Measurements from ENCODE around the gene BCL3.
"Not testable (repeated sequence)": the region's sequence is repeated elsewhere in the genome, so short reads cannot be mapped to it uniquely, and the experiment has no call there.

BCL3 gene

GRCh38 chr19:44714597-44715169, 33.8 kb upstream of the BCL3 start:
- TF ChIP-seq ZNF274 (IDR thresholded peaks at IDR 0.05; ENCODE audit: low read depth, low read length): no peak
- H3K4me3 ChIP-seq (ENCODE audit: low read length): no peak overlapping the region

DNA sequence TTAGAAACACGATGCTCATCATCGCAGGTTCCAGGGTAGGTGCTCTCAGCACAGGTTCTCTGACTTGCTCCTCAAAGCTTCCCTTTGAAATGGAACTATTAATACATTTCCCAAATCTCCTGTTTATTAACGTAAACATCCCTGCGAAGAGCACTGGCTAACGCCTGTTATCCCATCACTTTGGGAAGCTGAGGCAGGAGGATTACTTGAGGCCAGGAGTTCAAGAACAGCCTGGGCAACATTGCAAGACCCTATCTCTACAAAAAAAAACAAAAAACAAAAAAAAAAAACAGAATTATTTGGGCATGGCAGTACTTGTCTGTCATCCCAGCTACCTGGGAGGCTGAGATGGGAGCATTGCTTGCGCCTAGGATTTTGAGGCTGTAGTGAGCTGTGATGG, 30.9 kb upstream of the BCL3 start:
- no peak overlapping the region for H3K4me3 ChIP-seq (ENCODE audit: low read length)

DNA sequence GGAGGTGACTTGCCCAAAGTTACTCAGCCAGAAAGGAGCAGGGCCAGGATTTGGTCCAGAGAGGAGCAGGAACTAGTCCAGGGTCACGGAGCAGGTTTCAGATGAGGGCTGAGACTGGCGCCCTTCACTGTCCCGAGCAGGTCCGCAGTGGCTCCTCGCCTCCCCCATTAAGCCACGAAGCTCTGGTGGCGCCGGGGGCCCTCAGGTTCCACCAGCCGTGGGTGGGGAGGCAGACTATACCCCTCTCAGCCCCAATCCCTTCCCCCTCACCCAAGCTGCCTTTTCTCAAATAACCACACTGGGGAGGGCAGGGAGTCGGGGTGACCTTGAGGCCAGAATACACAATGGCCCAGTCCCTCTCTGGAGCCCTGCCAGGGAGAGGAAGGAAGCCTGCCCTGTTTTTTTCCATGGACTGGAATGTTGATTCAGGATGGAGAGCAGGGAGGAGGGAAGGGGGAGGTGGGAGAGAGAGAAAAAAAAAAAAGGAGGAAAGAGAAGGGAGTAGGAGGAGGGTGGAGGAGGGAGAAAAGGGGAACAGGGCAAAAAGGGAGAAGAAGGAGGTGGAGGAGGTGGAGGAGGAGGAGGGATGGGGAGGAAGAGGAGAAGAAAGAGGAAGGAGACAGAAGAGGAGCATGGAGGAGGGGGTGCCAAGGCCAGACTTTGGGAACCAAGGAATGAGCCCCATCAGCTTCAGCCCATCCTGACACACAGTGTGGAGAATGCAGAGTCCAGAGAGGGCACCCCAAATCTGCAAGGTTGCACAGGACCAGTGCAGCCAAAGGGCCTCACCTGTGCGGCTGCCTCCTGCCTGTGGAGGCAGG, 29.9 kb upstream of the BCL3 start:
- TF ChIP-seq ZNF274 (IDR thresholded peaks at IDR 0.05; ENCODE audit: low read depth, low read length): no peak
- H3K4me3 ChIP-seq (ENCODE audit: low read length): no peak overlapping the region

More for the DNA sequence above, 30.9 kb upstream of the BCL3 start:
- TF ChIP-seq ZNF274 (IDR thresholded peaks at IDR 0.05; ENCODE audit: low read depth, low read length): no peak

GRCh38 chr19:44719262-44719701, 29.2 kb upstream of the BCL3 start:
- no peak for TF ChIP-seq ZNF274 (IDR thresholded peaks at IDR 0.05; ENCODE audit: low read depth, low read length)
- H3K4me3 ChIP-seq (ENCODE audit: low read length): no peak overlapping the region

DNA sequence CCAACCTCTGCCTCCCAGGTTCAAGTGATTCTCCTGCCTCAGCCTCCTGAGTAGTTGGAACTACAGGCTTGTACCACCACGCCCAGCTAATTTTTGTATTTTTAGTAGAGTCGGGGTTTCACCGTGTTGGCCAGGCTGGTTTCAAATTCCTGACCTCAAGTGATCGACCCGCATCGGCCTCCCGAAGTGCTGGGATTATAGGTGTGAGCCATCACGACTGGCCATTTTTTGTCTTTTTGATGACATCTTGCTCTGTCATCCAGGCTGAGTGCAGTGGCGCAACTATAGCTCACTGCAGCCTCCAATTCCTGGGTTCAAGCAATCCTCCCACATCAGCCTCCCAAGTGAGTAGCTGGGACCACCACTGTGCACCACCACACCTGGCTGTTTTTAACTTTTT, 28.1 kb upstream of the BCL3 start:
- not testable (repeated sequence) for H3K4me3 ChIP-seq (ENCODE audit: low read length)

GRCh38 chr19:44720945-44721344, 27.6 kb upstream of the BCL3 start:
- no peak for TF ChIP-seq ZNF274 (IDR thresholded peaks at IDR 0.05; ENCODE audit: low read depth, low read length)
- no peak overlapping the region for H3K4me3 ChIP-seq (ENCODE audit: low read length)

DNA sequence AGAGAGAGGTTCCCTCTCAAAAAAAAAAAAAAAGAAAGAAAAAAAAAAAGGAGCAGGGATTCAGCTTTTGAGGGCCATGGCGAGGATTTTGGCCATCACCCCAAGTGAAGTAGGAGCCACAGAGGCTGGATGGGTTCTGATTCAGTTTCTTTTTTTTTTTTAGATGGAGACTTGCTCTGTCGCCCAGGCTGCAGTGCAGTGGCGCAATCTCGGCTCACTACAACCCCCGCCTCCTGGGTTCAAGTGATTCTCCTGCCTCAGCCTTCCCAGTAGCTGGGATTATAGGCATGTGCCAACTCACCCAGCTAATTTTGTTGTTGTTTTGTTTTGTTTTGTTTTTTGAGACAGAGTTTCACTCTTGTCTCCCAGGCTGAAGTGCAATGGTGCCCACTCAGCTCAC, 27.1 kb upstream of the BCL3 start:
- not testable (repeated sequence) for H3K4me3 ChIP-seq (ENCODE audit: low read length)

GRCh38 chr19:44722131-44723121, 26.1 kb upstream of the BCL3 start:
- no peak for TF ChIP-seq ZNF274 (IDR thresholded peaks at IDR 0.05; ENCODE audit: low read depth, low read length)
- H3K4me3 ChIP-seq (ENCODE audit: low read length): no peak overlapping the region

DNA sequence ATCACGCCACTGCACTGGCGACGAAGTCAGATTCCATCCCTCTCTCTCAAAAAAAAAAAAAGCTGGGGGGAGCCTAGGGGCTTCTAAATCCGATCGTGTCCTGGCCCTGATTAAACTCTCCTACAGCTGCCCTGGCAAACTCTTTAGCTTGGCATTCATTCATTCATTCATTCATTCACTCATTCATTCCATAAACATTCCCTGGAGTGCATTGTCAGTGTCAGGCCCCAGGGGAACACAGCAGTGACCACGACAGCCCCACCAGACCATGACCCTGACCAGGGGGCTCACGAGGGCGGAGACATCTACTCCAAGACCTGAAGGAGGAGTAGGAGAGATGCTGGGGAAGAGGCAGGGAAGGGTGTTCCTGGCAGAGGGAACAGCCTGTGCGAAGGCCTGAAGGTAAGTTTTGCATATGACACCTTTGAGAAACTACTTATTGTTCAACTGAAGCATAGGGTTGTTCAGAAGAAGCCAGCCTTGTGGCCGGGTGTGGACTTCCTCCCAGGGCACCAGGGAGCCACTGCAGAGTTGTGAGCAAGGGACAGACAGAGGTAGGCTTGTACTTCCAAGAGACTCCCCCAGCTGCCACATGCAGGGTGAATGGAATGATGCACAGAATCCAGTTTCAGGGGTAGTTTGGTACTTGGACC, 25.1 kb upstream of the BCL3 start:
- no peak overlapping the region for H3K4me3 ChIP-seq (ENCODE audit: low read length)
- TF ChIP-seq ZNF274 (IDR thresholded peaks at IDR 0.05; ENCODE audit: low read depth, low read length): no peak

DNA sequence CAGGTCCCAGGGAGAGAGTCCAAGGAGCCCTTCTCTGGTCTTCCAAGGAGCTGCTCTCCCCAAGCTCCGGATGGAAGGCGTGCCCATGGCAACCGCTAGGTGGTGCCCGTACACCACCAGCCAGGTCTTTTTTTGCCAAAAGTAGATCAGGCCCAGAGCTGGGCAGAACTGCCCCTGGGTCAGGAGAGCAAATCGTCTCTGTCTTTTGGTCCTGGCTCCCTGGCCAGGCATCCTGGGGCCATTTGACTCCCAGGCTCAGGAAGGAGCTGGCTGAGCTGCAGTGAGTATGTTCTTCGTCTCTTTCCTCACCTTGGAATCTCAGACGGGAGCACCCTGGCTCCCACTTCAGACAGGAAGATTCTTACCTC, 24.6 kb upstream of the BCL3 start:
- H3K4me3 ChIP-seq (ENCODE audit: low read length): no peak overlapping the region
- TF ChIP-seq ZNF274 (IDR thresholded peaks at IDR 0.05; ENCODE audit: low read depth, low read length): no peak

DNA sequence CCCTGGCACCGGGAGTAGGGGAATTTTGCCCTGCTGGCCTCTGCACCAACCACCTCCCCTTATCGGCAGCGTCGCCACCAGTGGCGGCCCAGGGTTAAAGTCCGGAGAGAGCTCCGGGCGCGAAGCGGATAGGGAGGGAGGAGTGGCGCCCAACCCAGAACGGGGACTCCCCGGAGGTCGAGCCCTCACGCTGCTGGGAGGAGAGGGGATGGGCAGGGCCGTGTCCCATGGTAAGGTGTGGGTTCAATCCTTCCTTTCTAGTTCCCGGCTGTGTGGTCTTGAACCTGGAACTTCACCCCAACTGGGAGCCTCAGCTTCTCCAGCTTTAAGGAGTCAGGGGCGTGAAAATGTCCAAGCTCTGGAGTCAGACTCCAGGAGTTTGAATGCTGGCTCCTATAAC, 23.3 kb upstream of the BCL3 start:
- TF ChIP-seq ZNF274 (IDR thresholded peaks at IDR 0.05; ENCODE audit: low read depth, low read length): no peak
- no peak overlapping the region for H3K4me3 ChIP-seq (ENCODE audit: low read length)

DNA sequence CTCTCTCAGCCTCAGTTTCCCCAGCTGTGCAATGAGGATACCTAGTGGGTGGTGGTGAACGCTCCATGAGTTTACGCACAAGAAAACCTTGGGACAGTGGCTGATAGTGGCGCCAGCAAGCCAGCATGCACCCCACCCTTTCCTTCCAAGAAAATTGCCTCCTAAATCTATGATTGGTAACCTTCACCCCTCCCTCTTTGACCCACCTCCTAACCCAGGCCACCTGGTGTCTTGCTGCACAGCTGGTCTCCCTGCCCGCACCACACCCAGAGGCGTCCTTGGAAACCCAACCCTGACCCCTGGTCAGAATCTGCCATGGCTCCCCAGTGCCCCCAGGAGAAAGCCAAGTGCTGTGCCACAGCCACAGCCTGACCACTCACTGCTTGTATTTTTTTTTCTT, 22.8 kb upstream of the BCL3 start:
- no peak overlapping the region for H3K4me3 ChIP-seq (ENCODE audit: low read length)
- TF ChIP-seq ZNF274 (IDR thresholded peaks at IDR 0.05; ENCODE audit: low read depth, low read length): no peak

GRCh38 chr19:44726465-44726864, 22.0 kb upstream of the BCL3 start:
- H3K4me3 ChIP-seq (ENCODE audit: low read length): no peak overlapping the region
- no peak for TF ChIP-seq ZNF274 (IDR thresholded peaks at IDR 0.05; ENCODE audit: low read depth, low read length)

DNA sequence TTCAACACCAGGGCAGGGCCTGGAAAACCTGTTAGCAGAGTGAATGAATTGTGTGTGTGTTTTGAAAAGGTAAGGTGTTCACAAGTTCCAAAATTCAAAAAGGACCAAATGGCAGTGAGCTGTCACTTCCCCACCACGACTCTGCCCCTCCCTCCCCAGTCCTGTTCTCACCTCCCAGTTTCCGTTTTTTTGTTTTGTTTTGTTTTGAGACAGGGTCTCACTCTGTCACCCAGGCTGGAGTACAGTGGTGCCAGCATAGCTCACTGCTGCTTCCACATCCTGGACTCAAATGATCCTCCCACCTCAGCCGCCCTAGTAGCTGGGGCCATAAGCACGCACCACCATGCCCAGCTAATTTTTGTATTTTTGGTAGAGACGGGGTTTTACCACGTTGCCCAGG, 20.3 kb upstream of the BCL3 start:
- no peak overlapping the region for H3K4me3 ChIP-seq (ENCODE audit: low read length)
- no peak for TF ChIP-seq ZNF274 (IDR thresholded peaks at IDR 0.05; ENCODE audit: low read depth, low read length)

Measured in GM08714 (cell line).